Femur (tissue), 1 donor: ENCODE results near the gene NCK2.
A peak's percentile ranks its signal among the peaks of the same experiment; 100 is the strongest.

Experiments
- DNase-seq: peaks from one replicate; pipeline ENCODE4 v3.0.0-alpha.2; 2017

The NCK2 gene

DNA sequence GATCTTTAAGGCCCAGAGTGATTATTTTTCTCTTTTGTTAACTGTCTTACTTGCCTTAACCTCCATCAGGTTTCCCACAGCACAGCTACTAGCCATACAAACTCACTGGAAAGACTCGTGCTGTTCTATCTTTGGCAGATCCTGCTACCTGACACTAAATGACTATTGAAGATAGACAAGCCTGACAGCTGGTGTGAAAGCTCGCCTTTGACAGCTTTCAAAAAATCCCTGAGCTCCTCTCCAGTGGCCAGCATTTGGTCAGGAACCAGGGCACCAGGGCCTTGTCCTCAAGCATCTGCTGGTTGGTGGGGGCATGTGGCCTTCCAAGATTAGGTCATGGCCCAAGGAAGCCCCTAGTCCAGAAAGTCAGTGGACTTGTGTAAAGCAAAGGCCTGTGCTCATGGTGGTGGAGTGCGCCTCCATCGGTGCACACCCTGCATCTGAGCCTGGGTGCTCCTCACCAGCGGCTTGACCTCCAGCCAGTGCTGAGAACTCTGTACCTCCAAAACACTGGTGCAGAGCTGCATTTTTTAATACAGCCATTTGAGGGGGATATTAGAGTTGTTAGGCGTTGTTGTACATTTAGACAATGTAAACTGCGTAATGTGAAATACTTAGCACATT, 158.5 kb downstream of the NCK2 start:
- DNase-seq = no peak

DNA sequence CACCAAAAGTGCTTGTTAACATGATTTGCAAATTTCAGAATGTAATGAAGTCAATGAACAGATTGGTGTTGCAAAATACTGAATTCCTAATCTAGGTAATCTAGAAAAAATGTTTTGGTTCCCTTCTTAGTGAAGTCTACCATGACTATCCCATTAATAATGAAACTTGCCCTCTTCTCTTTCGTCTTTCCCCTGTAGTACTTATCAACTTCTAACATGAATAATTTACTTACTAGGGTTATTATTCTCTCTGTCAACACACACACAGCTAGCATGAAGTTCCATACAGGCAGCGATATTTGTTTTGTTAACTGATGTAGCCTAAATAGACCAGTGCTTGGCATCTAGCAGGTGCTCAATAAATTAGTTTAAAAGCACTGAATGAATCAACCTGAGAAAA, 160.2 kb downstream of the NCK2 start:
- DNase-seq = no peak

DNA sequence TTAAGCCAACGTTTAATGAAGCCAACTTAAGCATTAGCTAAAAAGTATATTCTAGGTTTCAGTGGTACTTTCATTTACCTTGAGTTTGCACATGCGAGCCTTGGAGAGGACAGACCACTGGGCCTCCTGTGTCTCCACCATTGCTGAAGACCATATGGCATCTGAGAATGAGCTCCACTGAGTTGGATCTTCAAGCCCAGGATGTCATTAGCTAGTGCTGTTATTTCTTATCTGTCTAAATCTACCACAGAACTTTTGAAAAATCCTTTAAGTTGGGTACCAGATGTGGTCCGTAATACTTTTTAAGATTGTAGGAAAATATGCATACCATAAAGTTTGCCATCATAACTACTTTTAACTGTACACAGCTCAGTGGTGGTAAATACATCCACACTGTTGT, 161.8 kb downstream of the NCK2 start:
- no peak for DNase-seq

DNA sequence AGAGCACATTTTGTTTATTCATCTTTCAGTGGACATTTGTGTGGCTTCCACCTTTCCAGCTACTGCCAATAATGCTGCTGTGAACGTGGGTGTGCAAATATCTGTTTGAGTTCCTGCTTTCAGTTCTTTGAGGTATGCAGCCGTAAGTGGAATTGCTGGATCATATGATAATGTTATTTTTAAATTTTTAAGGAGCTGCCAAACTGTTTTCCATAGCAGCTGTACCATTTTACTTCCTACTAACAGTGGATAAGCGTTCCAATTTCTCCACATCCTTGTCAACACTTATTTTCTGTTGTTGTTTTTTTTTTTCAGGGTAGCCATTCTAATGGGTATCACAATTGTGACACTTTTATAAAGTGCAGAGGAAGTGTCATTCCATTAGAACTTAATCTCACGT, 162.5 kb downstream of the NCK2 start:
- no peak for DNase-seq

DNA sequence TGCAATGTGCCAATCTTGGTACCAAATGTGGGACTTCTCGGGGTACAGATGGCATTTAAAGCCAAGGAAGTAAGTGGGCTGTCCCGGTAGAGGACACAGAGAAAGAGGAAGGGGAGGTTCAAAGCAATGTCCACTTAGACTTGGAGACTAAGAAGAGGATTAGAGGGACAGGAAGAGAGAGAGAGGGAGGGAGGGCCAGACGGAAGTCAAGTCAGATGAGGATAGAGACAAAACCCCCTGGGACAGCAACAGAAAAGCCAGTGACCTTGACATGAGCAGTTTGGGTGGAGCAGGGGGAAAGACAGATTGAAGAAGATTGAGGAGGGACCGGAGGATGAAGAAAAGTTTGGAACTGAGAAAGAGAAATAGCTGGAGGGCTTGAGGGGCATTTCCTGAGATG, 164.5 kb downstream of the NCK2 start:
- no peak for DNase-seq

DNA sequence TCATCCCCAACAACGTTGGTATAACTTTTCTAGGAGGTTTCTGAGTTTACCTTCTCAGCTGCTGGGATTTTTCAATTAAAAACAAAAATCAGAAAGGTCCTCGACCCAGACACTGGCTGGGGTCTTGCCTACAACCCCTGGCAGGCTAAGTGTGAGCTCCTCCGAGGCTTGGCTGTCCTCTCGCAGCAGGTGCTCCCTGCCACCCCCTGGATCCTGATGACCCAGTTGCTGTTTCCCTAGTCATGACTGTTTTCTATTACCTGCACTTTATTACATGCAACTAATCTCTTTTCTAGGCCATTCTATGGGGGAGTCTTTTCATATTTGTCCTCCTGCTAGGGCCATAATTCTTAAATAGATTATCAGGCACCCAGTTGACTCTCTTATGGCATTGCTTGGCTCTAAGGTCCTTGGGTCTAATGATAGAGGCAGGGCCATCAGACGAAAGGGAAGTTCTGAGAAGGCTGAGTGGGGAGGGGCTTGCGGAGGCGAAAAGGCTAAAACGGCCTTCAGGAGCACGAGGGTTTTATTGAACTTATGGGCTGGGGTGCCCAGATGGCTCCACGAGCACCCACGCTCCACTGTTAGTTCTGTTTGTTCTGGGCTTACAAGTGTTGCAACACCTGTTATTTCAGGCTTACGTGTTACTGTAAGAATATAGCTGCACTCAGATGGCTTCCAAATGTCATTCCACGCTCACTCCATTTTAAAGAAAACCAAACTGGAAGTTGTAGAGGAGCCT, 166.0 kb downstream of the NCK2 start:
- no peak for DNase-seq

DNA sequence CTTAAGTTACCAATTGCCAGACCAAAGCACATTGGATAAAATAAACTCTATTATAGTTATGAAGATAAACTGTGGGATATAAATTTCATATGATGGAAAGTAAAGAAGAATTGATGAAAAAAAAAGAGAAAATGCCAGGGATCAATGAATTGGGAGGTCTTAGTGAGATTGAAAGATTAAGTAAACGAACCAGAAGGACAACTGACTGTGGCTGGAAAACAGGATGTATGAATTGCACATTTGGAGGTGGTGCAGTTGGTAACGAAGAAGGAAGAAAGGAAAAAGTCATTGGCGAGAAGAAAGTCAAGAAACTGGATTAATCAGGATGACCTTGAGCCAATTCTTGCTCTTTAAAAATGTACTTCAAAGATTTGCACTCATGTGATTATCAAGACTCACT, 166.7 kb downstream of the NCK2 start:
- DNase-seq = no peak

DNA sequence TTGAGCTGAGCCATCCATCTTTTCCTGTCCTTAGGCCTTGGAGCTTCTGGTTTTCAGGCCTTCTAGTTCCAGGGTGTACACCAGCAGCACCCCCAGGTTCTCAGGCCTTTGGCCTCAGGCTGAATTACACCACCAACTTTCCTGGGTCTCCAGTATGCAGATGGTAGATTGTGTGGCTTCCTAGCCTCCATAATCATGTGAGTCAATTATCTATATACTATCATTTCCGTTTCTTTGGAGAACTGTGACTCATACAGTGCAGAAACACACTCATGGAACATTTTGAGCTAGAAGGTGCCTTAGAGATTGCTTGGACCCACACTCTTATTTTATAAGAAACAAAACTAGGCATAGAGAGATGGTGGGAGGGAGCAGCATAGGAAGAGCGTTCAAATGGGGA, 167.4 kb downstream of the NCK2 start:
- no peak for DNase-seq

DNA sequence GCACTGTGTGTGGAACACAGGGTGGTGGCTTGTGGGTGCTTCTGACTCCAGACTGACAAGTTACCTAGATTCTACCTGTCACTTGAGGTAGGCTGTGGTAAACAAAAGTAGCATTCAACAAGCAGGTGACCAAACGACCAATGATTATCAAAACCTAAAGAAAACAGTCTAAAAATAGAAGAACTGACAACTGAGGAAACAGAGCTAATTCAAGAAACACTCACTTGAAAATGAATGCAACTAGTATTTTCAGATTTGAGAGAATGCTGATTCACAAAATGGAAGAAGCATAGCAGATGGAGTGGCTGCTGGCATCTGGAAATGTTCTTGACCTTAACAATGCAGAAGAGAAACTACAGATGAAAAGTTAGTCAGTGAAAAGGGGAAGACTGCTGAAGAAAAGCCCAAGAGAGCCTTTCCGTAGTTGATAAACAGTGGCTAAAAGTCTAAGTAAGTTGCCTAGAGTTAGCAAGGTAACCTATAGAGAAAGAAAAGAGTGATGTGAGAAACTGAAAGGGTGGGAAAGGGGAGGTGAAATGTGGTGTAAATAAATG, 170.4 kb downstream of the NCK2 start:
- DNase-seq = no peak

DNA sequence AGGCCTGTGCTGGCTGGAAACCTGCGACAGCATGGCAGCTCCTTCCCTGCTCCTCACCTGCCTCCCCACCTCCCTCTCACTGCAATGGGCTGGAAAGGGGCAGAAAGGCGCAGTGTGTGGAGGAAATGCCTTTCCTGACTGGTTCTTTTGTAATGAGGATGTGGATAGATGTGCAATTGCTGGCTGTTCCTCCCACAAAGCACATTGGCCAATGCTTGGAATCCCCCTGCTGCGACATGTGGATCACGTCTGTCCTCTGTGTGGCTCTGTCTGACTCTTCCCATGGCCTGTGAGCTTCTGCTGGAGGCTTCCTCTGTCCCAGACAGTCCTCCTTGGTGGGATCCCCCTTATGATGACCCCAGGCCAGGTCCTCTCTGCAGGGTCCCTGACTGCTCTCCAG, 172.5 kb downstream of the NCK2 start:
- DNase-seq = no peak

DNA sequence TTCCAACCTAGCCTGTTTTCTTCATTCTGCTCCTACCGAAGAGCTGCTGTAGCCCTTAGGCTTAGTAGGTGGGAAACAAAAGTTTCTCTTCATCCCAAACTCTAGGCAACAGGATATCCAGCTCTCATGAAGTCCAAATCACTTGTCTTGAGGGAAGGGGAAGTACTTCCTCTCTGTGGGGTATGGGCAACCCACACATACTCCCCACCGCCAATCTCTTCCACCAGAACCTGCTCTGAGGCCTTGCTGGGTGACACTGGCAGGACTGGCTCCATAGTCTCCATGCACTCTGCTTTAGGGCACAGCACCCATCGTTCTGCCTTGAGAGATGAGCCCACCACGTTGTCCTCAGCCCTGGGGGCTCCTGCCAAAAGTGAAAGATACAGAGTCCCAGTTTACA, 173.0 kb downstream of the NCK2 start:
- DNase-seq = no peak

DNA sequence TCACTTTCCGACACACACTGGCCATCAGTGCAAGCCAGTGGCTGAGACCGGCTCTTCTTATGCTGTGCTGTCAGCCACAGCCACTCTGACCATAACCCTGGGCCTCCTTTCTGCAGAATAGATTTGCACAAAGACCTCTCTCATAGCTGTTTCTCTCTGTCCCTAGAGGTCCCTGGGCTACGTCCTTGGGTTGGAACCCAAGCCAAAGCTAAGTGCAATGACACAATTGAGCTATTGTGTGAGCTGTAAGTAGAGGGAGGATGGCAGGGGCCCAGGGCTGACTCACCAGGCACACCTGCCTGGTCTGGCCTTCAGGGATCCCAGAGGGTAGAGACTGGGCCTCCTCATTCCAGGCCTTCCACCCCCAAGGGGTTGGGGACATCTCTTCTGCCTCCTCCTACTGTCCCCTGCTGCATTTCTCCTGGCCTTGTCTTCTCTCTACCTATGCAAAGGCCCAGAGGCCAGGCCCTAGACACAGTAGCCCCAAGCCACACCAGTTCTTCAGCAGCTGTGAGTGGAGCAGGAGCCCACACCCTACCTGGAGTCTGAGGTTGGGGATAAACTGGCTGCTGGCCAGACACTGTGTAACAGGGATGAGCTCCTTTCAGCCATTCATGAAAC, 174.6 kb downstream of the NCK2 start:
- DNase-seq = no peak

DNA sequence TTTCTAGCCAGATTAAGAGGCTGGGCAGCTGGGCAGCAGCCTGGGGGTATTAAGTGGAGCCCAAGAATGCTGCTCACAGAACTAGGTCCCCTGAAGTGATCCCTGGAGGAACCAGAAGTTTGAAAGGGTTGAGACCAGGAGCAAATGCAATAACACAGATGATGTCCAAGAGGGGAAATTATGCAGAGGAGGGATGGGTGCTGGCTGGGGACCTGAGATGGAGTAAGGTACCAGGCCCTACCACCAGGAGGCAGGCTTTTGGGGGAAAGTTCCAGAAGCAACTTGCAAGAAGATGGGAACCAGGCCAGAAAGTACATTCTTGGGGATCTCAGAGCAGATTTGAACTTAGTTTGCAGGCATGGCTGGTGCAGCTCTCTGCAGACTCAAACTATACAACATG, 175.1 kb downstream of the NCK2 start:
- DNase-seq = no peak

DNA sequence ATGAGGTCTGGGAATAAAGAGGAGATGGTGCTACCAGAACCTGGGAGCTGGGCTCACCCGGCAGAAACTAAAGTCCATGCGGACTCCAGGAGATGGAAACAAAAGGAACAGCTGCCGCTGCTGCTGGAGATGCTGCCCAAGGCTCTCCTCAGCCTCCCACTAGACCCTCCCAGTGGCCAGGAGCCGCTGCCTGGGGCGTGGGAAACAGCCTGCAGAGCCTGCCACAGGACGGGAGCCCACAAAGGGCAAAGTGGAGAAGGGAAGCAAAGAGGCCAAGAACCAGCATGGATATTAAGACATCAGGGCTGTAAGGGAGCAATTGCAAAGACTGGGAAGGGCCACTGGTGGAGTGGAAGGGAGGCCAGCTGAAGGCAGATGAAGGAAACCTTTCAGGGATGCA, 179.6 kb downstream of the NCK2 start:
- DNase-seq = no peak

DNA sequence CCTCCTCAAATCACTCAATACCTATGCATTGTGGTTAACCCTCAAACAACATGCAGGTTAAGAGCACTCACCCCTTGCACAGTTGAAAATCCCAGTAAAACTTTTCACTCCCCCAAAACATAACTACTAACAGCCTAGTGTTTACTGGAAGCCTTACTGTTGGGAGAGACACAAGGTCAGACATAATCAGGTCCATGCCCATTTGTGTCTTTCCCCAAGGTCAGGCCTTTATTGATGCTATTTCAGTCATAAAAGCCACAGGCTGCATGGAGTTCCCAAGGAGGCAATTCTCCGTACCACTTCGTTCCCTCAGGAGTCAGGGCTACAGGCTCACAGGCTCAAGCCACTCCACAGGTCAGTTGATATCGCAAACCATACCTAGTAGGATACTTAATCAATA, 180.2 kb downstream of the NCK2 start:
- DNase-seq = no peak

DNA sequence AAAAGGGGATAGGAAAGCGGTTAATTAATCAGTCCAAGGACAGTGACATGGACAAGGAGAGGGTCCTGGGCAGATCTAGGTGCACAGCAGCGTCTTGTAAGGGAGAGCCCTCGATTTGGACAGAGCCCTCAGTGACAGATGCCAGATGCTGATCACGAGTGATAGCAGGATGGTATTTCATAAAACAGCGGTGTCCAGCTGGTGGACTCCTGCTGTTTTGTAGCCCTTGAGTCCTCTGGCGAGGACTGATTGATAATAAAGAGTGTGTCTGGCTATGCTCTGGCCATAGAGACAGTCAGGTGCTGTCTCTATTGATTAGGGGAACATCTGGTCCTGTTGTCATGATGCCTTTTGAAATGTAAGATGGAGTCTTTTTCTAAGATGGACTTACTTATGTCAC, 180.7 kb downstream of the NCK2 start:
- DNase-seq = no peak

DNA sequence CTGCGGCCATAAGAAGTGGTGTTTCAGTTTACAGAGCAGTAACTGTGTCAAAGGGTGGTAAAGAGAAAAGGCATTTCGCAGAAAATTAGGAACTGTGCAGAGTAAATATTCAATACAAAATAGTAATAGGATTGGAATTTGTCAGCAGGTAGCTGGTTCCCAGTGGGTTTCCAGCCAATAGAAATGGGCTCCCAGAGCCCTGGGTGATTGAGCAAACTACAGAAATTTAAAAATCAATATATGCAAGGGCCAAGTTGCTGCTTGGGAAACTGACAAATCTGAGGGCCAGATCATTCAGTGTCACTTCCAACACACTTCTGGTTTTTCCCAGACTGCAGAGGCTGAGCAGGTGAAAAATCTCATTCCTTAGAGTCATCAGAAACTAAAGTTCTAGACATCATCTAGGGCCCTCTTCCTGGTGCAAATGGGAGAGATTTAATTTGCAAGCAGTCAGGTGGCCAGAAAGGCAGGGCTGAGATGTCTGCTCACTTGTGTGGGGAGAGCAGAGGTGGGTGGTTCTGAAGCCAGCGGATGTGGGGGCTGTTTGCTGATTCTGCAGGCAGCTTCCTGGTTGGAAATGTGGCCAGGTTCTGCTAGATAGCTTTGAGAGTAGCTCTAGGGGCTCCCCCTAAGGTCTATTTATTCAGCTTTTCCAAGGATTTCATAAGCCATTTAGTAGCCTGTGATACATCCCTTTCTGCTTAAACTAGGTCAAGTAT, 182.4 kb downstream of the NCK2 start:
- DNase-seq = no peak

DNA sequence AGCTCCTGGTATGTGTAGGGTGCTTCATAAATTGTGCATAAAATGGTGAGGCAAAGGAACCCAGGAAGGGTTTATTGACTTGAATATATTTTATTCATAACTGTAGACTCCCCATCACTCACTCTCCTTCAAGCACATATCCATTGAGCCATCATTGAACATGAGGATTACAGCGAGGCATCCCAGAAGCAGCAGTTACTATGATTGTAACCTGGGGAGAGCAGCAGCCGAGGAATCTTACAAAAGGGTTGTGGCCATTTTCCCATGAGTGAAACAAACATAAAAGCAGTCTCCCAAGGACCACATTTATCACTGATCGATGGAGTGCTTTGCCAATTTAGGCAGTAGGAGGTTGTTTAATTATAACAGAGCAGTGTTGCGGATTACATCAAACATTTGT, 183.4 kb downstream of the NCK2 start:
- no peak for DNase-seq

DNA sequence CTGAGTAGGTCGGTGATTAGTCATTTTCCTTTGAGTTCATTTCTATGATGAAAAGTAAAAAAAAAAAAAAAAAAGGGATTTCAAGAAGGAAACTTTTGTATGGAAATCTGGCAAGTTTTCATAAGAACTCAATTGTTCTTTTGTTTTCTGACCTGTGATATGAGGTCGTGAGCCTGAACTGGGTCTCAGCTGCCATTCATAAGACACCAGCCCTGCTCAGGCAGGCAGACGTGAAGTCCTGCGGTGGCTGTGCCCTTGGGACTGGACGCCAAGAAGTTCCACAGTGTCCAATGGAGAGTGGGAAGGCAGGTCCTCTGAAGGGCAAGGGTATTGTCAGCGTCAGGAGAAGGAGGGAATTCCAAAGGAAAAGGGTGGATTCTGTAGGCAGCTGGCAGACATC, 183.9 kb downstream of the NCK2 start:
- DNase-seq = no peak

DNA sequence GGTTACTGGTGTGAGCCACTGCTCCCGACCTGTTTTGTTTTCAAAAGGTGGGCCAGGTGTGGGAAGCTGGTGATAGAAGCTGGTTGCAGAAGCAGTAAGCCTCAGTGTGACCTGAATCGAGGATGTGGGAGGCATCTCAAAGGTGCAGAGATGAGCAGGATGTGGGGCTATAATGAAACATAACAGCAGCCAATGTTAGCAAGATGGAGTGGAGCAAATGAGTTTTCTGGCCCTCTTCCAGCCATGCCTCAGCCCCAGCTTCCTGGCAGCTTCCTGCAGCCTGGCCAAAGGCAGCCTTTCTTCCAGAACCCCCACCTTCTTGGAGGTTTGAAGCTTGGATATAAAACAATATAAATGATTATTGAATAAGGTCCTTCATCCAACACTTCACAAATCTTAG, 184.8 kb downstream of the NCK2 start:
- peak; percentile 44 for DNase-seq

DNA sequence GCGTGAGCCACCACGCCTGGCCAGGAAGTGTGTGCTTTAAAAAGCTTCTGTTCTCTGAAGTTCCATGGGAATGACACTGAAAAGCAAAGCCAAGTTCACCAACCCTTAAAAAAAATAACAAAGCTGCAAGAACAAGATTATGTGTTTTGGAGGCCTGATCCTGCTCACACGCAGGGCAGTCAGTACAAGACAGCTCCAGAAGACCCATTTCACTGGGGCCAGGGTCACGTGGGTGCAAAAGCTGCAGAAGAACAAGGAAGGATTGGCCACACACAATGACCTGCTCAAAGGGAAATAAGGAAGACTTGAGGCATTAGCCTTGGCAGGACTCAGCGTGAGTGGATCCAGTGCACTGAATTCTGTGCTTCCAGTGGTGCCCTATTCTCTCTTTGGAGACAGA, 187.9 kb downstream of the NCK2 start:
- DNase-seq = no peak

DNA sequence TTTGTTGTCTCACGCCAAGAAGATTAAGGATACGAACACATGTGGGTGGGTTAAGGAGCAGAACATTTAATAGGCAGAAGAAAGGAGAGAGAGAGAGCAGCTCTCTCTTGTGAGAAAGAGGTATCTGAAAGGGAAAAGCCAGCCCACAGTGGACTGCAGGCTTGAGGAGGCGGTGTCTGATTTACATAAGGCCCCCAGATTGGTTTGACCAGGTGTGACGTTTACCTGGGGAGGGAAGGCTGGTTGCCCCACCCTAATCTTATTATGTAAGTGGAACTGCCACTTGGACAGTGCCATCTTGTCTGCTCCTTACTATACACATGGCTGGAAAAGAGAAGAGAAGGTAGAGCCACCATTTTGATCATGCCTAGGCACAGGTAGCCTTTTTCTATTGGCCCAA, 189.2 kb downstream of the NCK2 start:
- DNase-seq = no peak

DNA sequence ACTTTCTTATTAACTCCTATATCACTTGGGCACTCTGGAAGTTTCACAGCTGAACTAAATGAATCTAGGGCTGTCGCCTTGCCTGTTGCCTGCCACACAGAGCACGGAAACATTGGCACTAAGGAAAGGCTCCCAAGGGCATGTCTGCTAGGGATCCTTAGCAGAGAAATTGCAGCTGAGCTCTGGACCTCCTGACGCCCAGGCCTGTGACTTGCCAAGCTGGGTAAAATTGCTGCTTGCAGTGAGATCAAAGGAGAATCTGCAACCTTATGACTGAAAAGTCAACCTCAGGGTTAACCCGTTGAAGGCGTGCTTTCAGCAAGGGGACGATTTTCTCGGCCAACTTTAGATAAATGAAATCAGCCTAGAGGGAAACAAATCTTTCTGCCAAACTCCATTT, 189.8 kb downstream of the NCK2 start:
- DNase-seq = peak; percentile 37

DNA sequence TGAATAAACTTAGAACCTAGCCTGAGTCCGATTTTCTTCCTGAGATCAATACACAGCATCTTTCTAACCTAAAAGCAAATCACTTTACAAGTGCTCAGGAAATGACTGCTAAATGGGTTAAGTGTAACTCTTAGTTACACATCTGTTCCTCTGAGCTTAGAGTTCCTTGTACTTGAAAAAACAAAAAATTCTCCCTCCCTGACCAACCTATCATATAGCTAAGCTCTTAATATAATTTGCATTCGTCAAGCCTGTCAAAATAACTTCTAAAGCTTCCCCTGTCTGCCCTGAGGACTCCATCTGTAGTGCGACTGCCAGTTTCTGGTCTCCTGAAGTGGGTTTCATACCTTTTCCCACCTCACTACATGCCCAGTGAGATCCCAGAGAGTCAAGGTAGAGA, 190.4 kb downstream of the NCK2 start:
- no peak for DNase-seq
